GM18508 (cell line): ENCODE data around the gene PCDHA7.
"Not testable (repeated sequence)": the region's sequence is repeated elsewhere in the genome, so short reads cannot be mapped to it uniquely, and the experiment has no call there.

Experiments
- ATAC-seq: cut with Tn5 transposase; IDR thresholded peaks from one replicate; pipeline ENCODE4 v1.9.1; 2021; ENCODE audit warnings: moderate number of reproducible peaks; ENCODE audit not compliant: insufficient read depth, unreplicated experiment

PCDHA7 gene

DNA sequence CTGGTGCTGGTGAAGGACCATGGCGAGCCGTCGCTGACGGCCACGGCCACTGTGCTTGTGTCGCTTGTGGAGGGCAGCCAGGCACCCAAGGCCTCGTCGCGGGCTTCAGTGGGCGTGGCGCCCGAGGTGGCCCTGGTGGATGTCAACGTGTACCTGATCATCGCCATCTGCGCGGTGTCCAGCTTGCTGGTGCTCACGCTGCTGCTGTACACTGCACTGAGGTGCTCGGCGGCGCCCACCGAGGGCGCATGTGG, 23.8 kb downstream of the PCDHA7 start:
- no peak for ATAC-seq

DNA sequence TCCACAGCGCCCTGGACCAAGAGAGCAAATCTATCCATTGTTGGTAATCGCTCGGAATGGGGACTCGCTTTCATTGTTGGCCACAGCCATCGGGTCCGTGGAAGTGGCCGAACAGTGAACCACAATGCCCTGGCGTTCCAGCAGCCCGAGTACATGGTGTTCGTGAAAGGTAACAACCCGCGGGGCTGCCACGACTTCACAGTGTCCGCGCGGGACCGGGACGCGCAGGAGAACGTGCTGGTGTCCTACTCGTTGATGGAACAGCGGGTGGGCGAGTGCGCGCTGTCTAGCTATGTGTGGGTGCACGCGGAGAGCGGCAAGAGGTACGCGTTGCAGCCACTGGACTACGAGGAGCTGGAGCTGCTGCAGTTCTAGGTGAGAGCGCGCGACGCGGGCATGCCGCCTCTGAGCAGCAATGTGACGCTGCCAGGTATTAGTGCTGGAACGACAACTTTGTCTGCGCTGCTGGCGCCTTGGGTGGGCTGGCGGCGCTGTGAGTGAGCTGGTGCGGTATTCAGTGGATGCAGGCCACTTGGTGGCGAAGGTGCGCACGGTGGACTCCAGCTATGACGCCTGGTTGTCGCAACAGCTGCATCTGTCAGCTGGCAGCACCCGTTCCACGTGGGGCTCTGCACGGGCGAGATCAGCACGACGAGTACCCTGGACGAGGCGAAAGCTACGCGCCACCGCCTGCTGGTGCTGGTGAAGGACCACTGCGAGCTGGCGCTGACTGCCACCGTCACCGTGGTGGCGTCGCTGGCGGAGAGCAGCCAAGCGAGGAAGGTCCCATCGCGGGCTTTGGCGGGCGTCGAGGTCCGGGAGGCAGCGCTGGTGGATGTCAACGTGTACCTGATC, 28.6 kb downstream of the PCDHA7 start:
- no peak for ATAC-seq

DNA sequence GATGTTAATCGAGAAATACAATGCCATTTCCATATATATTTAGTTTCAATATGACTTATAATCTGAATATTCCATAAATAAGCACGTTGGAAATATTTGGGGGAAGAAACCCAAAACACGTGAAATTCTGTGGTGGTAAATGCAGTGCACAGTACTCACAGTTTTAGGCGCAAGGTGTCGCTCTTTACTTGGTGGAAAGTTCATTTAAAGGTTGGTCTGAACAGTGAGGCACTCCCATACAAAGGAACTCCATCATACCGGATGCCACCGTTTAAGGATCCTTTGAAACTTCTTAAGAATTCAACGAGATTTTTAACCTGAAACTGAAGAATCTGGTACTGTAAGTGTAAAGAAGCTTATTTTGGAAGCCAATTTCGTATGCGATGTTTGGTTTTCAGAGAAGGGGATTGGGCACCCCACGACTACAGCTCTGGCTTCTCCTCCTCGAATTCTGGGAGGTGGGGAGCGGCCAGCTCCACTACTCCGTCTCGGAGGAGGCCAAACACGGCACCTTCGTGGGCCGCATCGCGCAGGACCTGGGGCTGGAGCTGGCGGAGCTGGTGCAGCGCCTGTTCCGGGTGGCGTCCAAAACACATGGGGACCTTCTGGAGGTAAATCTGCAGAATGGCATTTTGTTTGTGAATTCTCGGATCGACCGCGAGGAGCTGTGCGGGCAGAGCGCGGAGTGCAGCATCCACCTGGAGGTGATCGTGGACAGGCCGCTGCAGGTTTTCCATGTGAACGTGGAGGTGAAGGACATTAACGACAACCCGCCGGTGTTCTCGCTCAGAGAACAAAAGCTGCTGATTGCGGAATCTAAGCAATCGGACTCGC, 34.9 kb downstream of the PCDHA7 start, which contains the start of gene PCDHA11:
PCDHA11 (plus strand) TSS at position 237 of the 834 bp plus-strand sequence; CDS start at position 384, 147 bp downstream.
- no peak for ATAC-seq

DNA sequence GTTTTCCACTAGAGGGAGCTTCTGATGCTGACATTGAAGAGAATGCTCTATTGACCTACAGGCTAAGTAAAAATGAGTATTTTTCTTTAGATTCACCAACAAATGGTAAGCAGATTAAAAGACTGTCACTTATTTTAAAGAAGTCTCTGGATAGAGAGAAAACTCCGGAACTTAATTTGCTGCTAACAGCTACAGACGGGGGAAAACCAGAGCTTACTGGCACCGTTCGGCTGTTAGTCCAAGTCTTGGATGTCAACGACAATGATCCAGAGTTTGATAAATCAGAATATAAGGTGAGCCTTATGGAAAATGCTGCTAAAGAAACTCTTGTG, 35.5 kb downstream of the PCDHA7 start:
- ATAC-seq, result no peak

DNA sequence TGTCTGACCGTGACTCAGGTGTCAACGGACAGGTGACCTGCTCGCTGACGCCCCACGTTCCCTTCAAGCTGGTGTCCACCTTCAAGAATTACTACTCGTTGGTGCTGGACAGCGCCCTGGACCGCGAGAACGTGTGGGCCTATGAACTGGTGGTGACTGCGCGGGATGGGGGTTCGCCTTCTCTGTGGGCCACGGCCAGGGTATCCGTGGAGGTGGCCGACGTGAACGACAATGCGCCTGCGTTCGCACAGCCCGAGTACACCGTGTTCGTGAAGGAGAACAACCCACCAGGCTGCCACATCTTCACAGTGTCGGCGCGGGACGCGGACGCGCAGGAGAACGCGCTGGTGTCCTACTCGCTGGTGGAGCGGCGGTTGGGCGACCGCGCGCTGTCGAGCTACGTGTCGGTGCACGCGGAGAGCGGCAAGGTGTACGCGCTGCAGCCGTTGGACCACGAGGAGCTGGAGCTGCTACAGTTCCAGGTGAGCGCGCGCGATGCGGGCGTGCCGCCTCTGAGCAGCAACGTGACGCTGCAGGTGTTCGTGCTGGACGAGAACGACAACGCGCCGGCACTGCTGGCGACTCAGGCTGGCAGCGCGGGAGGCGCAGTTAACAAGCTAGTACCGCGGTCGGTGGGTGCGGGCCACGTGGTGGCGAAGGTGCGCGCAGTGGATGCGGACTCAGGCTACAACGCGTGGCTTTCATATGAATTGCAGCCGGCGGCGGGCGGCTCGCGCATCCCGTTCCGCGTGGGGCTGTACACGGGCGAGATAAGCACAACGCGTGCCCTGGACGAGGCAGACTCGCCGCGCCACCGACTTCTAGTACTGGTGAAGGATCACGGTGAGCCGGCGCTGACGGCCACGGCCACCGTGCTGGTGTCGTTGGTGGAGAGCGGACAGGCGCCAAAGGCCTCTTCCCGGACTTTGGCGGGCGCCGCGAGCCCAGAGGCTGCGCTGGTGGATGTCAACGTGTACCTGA, 36.4 kb downstream of the PCDHA7 start:
- no peak for ATAC-seq

DNA sequence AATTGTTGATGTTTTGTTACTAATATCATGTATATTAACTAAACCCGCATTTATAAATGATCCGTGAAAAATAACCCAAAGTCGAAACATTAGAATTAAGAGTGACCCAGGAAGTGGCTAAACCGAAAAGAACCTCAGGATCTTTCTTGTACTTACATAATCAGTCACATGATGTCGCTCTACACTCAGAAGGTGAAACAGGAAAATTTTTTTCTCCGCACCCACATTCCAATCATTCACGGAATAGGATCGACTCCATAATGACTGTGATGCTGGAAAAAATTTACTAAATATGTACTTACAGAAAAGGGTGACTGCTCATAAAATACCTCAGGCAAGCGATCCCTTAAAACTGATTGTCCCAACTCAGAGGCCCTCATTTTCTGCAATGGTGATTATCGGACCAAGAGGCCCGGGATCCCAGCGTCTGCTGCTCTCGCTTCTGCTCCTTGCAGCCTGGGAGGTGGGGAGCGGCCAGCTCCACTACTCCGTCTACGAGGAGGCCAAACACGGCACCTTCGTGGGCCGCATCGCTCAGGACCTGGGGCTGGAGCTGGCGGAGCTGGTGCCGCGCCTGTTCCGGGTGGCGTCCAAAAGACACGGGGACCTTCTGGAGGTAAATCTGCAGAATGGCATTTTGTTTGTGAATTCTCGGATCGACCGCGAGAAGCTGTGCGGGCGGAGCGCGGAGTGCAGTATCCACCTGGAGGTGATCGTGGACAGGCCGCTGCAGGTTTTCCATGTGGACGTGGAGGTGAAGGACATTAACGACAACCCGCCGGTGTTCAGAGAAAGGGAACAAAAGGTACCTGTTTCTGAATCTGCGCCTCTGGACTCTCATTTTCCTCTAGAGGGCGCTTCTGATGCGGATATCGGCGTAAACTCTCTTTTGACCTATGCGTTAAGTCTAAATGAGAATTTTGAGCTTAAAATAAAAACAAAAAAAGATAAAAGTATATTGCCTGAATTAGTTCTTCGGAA, 41.3 kb downstream of the PCDHA7 start, which contains the start of gene PCDHA12:
PCDHA12 (plus strand) TSS at position 224 of the 981 bp plus-strand sequence; CDS start at position 389, 165 bp downstream.
- ATAC-seq, result no peak

DNA sequence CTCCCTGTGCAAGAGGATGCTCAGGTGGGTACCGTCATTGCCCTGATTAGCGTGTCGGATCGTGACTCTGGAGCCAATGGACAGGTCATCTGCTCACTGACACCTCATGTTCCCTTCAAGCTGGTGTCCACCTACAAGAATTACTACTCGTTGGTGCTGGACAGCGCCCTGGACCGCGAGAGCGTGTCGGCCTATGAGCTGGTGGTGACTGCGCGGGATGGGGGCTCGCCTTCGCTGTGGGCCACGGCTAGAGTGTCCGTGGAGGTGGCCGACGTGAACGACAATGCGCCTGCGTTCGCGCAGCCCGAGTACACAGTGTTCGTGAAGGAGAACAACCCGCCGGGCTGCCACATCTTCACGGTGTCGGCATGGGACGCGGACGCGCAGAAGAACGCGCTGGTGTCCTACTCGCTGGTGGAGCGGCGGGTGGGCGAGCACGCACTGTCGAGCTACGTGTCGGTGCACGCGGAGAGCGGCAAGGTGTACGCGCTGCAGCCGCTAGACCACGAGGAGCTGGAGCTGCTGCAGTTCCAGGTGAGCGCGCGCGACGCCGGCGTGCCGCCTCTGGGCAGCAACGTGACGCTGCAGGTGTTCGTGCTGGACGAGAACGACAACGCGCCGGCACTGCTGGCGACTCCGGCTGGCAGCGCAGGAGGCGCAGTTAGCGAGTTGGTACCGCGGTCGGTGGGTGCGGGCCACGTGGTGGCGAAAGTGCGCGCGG, 42.6 kb downstream of the PCDHA7 start:
- not testable (repeated sequence) for ATAC-seq

DNA sequence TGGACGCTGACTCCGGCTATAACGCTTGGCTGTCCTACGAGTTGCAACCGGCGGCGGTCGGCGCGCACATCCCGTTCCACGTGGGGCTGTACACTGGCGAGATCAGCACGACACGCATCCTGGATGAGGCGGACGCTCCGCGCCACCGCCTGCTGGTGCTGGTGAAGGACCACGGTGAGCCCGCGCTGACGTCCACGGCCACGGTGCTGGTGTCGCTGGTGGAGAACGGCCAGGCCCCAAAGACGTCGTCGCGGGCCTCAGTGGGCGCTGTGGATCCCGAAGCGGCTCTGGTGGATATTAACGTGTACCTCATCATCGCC, 43.2 kb downstream of the PCDHA7 start:
- no peak for ATAC-seq

DNA sequence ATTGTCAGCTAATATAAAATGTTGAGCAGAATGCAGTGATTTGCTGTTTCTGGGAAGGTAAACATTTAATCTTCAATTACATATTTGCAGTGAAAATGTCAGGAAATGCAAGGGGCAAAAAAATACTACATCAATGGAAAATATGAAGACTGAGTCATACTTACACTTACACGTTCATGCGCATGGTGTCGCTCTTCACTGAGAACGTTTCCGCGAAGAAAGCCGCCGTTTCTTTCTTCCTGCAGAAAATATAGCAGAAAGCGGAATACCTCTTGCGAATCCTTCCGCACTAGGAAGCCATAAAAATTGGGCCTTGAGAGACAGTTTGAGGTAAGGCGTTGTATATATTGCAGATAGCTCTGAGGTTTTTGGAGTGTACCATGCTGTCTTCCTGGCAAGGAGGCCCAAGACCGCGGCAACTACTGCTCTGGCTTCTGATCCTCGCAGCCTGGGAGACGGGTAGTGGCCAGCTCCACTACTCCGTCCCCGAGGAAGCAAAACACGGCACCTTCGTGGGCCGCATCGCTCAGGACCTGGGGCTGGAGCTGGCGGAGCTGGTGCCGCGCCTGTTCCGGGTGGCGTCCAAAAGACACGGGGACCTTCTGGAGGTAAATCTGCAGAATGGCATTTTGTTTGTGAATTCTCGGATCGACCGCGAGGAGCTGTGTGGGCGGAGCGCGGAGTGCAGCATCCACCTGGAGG, 48.0 kb downstream of the PCDHA7 start, which contains the start of gene PCDHA13:
PCDHA13 (plus strand) TSS at position 236 of the 702 bp plus-strand sequence; CDS start at position 381, 145 bp downstream.
- ATAC-seq, result no peak

DNA sequence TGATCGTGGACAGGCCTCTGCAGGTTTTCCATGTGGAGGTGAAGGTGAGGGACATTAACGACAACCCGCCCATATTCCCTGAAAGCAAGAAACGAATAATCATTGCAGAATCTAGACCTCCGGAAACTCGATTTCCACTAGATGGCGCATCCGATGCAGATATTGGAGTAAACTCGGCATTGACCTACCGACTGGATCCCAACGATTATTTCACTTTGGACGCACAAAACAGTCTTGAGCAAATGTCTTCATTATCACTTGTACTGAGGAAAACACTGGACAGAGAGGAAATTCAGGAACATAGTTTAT, 48.5 kb downstream of the PCDHA7 start:
- ATAC-seq, result no peak

DNA sequence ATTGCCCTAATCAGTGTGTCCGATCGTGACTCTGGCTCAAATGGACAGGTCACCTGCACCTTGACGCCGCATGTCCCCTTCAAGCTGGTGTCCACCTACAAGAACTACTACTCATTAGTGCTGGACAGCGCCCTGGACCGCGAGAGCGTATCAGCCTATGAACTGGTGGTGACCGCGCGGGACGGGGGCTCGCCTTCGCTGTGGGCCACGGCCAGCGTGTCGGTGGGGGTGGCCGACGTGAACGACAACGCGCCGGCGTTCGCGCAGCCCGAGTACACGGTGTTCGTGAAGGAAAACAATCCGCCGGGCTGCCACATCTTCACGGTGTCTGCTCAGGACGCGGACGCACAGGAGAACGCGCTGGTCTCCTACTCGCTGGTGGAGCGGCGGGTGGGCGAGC, 49.3 kb downstream of the PCDHA7 start:
- ATAC-seq, result no peak

DNA sequence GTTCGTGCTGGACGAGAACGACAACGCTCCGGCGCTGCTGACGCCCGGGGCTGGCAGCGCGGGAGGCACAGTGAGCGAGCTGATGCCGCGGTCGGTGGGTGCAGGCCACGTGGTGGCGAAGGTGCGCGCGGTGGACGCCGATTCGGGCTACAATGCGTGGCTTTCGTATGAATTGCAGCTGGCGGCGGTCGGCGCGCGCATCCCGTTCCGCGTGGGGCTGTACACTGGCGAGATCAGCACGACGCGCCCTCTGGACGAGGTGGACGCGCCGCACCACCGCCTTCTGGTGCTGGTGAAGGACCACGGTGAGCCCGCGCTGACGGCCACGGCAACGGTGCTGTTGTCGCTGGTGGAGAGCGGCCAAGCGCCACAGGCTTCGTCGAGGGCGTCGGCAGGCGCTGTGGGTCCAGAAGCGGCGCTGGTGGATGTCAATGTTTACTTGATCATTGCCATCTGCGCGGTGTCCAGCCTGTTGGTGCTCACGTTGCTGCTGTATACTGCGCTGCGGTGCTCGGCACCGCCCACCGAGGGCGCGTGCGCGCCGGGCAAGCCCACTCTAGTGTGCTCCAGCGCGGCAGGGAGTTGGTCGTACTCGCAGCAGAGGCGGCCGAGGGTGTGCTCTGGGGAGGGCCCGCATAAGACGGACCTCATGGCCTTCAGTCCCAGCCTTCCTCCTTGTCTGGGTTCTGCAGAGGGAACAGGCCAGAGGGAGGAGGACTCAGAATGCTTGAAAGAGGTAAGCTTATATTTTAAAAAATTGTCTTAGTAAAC, 50.0 kb downstream of the PCDHA7 start:
- ATAC-seq, result no peak
